GM18519 (cell line): ENCODE measurements around the gene WDR1.
"Not testable (repeated sequence)": the region's sequence is repeated elsewhere in the genome, so short reads cannot be mapped to it uniquely, and the experiment has no call there.

ENCODE experiments used
- ATAC-seq: cut with Tn5 transposase; IDR thresholded peaks from one replicate; pipeline ENCODE4 v1.9.1; 2021; ENCODE audit warnings: mild to moderate bottlenecking, moderate library complexity; ENCODE audit not compliant: unreplicated experiment, low FRiP score

The WDR1 gene

DNA sequence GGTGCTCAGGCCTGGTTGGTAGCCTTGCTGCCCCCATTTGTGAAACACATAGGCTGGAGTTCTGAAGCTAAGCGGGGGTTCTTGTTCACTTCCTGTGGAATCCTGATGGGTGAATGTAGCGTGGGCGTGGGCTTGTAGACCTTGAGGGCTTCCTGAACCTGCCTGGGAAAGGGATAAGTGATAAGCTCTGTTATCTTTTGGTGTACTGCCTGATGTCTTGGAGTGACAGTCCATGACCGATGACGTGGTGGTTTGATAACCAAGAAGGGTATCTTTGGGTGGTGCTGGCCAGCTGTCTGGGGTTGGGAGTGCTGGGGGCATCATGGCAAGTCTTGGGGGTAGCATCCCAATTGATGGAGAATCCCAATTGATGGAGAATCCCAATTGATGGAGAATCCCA, 17.5 kb upstream of the WDR1 start:
- no peak for ATAC-seq

GRCh38 chr4:10131202-10131601, 14.6 kb upstream of the WDR1 start:
- no peak for ATAC-seq

- no peak for ATAC-seq
Measured at GRCh38 chr4:10130178-10130888, 13.7 kb upstream of the WDR1 start.

GRCh38 chr4:10129196-10130177, 12.9 kb upstream of the WDR1 start:
- no peak for ATAC-seq

- ATAC-seq, result no peak
Measured at GRCh38 chr4:10128761-10129160, 12.2 kb upstream of the WDR1 start.

DNA sequence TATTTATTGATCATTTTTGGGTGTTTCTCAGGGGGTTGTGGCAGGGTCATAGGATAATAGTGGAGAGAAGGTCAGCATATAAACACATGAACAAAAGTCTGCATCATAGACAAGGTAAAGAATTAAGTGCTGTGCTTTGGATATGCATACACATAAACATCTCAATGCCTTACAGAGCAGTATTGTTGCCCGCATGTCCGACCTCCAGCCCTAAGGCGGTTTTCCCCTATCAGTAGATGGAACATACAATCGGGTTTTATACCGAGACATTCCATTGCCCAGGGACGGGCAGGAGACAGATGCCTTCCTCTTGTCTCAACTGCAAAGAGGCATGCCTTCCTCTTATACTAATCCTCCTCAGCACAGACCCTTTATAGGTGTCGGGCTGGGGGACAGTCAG, 10.9 kb upstream of the WDR1 start:
- ATAC-seq, result not testable (repeated sequence)

DNA sequence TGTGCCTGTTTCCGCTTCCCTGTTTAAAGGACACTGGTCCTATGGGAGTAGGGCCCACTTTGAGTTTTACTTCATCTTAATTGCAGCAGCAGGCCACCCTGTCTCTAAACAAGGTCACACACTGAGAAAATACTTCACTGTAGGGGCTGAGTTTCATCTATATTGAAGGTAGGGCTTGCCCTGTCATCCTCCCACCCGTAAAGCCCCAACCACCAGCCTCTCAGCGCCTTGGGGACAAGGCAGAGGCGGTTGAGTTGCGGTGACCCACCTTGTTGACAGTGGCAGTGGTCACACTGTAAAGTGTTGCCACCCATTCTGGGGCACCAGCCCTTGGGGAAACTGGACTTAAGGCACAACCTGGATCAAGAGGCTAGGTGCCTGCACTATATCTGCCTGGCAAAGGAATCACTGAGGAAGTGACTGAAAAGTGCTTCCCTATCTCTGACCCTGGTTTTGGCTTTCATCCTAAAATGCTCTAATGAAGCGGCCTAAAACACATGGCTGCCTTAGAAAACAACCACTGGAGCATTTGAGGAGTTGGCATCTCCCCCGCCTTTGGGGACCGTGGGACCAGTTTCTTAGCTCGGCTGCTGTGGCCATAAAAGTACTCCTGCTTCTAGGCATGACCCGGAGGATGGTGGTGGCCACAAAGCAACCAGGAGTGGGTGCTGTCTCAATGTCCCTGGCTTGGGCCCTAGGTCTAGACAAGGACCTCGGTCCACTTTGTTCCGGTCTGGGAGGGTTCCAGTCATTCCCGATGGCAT, 7.8 kb upstream of the WDR1 start:
- ATAC-seq, result no peak

DNA sequence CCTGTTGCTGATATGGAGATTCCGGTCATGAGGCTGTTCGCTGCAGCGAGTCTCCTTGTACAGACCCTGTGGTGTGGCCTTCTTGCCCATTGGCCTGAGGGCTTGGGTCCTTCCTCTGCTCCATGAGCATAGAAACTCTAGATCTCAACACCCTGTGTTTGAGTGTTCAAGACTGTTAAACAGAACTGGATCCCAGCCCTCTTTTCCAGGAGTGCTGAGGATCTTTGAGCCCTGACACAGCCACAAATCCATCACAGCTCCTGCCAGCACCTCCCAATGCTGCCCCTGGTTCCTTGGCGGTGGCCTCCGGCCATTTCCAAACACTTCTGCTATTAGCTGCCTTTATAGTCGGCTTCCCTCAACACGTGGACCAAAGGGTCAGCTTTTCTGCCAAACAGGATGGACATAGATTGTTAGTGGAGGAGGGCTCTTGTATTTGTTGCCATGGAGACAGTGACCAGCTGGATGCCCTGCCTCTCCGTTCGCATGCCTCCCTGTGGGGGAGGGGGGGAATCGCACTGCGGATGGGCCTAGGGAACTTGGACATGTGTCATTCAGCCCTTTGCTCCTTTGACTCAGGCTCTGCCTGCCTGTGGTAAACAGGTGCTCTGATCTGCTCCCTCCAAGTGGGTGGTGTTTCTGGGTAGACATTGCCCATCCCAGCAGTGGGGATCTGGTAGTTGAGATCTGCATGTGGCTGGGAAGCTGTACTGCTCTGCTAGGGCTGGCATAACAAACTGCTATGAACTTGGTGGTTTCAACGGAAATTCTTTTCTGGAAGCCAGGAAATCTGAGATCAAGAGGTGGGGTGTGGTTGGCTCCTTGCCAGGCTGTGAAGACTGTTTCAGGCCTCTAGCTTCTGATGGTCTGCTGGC, 6.9 kb upstream of the WDR1 start:
- ATAC-seq, result no peak

GRCh38 chr4:10122236-10122932, 5.8 kb upstream of the WDR1 start:
- ATAC-seq, result no peak

GRCh38 chr4:10121568-10122208, 5.1 kb upstream of the WDR1 start:
- ATAC-seq, result no peak

GRCh38 chr4:10120943-10121567, 4.5 kb upstream of the WDR1 start:
- ATAC-seq, result no peak

DNA sequence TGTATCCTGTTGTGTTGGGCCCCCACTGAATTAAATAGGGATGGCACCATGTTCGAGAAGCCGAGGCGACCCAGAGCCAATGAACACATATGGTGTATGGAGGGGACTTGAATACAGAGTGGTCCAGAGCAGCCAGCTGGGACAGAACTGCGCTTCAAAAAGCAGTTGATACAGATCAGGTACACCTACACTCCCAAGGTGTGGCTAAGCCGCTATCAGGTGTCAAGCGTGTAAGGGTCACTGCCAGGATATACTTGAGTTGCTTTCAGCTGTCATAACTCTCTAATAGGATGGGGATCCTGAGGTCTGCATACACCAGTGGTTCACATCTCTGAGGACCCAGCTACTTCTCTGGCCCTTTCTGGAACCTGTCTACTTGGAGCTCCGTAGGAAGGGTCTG, 3.2 kb upstream of the WDR1 start:
- no peak for ATAC-seq

GRCh38 chr4:10119278-10119677, 2.7 kb upstream of the WDR1 start:
- no peak for ATAC-seq

DNA sequence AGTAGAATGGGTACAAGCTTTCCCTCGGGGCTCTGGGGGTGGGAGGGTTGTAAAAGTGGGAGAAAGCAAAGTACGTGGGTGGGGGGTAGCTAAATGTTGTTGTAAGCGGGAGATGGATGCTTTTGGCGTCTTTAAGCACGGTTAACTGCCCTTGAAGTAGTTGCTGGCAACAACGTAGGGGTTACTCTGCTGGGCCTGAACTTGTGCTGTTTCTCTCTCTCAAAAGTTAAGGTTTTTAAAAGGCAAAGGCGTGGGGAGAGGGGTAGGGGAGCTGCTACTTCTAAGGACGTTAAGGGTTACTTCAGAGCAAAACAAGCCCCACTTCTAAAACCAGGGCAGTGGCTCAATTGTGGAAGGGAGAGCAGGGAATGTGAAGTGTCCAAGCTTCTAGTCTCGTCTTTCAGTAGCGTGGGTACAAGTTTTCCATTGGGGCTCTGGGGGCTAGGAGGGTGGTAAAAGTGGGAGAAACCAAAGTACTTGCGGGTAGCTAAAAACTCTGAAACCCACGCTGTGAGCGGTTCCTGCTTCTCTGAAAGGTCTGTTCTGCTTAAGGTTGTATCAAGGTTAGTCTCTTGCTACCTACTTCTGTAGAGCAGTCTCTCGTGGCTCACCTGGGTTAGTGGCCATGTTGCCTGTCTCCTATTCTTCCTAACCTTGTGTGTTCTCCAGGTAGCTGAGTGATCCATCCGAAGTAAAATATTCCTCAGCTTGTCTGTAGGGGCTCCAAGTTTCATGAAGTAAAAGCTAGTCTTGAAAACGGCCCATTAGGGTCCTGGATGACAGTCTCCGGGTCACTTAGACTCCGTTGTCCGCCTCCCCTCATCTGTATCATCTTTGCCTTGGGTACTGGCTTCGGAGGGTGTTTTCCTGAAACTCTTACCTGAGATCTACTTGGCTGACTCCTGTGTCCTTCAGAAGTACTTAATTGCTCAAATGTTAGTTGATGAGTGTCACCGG, 1.7 kb upstream of the WDR1 start:
- no peak for ATAC-seq

- ATAC-seq, result no peak
Measured at GRCh38 chr4:10117359-10118047, 904 bp upstream of the WDR1 start.

DNA sequence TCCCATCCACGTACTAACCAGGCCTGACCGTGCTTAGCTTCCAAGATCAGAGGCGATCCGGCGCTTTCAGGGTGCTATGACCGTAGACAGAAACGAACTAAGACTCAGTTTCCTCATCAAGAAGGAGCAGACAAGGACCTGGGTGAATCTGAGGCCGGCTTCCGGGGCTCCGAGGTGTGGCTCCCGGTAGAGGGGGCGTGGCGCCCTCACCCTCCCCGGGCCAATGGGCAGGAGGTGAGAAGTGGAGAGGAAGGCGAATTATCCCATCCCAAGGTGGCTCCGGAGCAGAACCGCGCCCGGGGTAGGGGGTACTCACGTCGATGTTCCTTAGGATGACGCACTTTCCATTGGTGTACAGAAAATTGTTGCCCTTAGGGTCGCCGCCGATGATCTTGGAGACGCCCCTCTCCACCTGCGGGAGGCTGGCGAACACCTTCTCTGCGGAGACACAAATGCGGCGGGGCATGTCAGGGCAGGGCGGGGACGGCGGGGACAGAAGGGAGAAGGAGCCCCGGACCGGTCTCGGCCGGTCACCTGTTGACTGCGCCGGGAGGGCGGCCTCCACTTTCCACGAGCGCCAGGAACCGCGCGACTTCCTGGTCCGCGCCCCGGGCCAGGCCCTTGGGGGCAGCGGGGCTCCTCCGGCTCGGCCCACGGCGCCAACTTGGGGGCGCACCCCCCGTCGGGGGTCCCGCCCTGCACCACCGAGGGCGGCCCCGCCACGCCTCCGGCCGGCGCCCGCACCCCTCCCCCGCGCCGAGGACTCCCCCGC, 616 bp downstream of the WDR1 start:
- peak; percentile 17 for ATAC-seq
